ENCODE results near the gene IL11. TPM values are rescaled to one million over a fixed set of nuclear protein-coding genes. Genes with fewer than 3 reads are reported as not detected.

The IL11 gene
- polyA plus RNA-seq, 2 of the 4 experiments (the other 2 are of a cell fraction) = 52.4 to 100.0 TPM

DNA sequence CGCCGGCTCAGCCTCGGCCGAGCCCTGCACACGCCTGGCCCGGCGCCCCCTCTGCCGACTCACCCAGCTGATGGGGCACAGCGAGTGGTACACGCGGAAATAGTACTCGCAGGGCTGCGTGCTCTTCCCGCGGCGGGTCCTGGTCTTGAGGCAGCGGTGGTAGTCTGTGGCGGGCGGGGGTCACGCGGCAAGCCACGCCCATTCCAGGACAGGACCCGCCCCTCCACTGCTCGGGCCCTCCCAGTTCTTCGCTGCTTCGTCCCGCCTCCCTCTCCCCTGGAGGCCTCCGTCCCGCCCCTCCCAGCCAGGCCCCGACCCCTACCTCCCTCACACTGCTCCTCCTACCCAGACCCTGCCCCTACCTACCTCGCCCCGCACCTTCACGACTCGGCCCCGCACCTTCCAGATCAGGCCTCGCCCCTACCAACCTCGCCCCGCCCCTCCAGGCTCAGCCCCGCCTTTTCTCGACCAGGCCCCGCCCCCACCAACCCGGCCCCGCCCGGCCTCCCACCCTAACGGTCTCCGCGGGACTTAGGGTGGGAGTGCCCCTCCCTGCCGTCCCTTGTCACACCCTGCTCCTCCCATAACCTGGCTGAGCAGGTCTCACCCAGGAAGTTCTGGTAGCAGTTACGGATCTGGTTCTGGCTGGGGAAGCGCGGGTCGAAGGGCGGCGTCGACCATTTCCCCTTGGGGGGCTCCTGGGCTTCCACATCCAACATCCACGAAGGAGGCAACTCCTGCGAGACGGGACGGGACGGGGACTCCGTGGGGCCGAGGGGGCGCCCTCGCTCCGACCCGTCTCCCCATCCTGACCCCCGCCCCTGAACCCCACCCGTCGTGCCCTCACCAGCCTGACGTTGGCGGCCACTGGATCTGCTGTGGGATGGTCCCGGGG lies 16.2 kb downstream of the IL11 start (continued):
- TF ChIP-seq, protein P1, sequence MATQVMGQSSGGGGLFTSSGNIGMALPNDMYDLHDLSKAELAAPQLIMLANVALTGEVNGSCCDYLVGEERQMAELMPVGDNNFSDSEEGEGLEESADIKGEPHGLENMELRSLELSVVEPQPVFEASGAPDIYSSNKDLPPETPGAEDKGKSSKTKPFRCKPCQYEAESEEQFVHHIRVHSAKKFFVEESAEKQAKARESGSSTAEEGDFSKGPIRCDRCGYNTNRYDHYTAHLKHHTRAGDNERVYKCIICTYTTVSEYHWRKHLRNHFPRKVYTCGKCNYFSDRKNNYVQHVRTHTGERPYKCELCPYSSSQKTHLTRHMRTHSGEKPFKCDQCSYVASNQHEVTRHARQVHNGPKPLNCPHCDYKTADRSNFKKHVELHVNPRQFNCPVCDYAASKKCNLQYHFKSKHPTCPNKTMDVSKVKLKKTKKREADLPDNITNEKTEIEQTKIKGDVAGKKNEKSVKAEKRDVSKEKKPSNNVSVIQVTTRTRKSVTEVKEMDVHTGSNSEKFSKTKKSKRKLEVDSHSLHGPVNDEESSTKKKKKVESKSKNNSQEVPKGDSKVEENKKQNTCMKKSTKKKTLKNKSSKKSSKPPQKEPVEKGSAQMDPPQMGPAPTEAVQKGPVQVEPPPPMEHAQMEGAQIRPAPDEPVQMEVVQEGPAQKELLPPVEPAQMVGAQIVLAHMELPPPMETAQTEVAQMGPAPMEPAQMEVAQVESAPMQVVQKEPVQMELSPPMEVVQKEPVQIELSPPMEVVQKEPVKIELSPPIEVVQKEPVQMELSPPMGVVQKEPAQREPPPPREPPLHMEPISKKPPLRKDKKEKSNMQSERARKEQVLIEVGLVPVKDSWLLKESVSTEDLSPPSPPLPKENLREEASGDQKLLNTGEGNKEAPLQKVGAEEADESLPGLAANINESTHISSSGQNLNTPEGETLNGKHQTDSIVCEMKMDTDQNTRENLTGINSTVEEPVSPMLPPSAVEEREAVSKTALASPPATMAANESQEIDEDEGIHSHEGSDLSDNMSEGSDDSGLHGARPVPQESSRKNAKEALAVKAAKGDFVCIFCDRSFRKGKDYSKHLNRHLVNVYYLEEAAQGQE (IDR thresholded peaks at IDR 0.05) = no peak
- no peak for TF ChIP-seq CBX2 (IDR thresholded peaks at IDR 0.05; ENCODE audit: borderline replicate concordance, low read depth)
- TF ChIP-seq JUNB (IDR thresholded peaks at IDR 0.05) = no peak
- TF ChIP-seq ZC3H11A (IDR thresholded peaks at IDR 0.05) = no peak
- no peak for TF ChIP-seq SREBF2 (IDR thresholded peaks at IDR 0.05)
- TF ChIP-seq HOXB13 (CRISPR knock-in tag; IDR thresholded peaks at IDR 0.05; ENCODE audit: low read depth) = no peak
- no peak for TF ChIP-seq MYC (IDR thresholded peaks at IDR 0.05; ENCODE audit: borderline replicate concordance, low read length)
- peak; percentile 72; the same call in 1 of the 2 replicates for TF ChIP-seq RNF2 (IDR thresholded peaks at IDR 0.05; ENCODE audit: borderline replicate concordance, low read depth)
- TF ChIP-seq, protein P2, sequence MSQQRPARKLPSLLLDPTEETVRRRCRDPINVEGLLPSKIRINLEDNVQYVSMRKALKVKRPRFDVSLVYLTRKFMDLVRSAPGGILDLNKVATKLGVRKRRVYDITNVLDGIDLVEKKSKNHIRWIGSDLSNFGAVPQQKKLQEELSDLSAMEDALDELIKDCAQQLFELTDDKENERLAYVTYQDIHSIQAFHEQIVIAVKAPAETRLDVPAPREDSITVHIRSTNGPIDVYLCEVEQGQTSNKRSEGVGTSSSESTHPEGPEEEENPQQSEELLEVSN (IDR thresholded peaks at IDR 0.05; ENCODE audit: borderline replicate concordance, low read depth) = 0 out of 2 replicates have a peak, but pooled peaks have one; percentile 42
- no peak for TF ChIP-seq NPAS2 (CRISPR knock-in tag; IDR thresholded peaks at IDR 0.05; ENCODE audit: borderline replicate concordance)
- no peak for TF ChIP-seq BHLHE40 (IDR thresholded peaks at IDR 0.05; ENCODE audit: low read depth, low read length)
- TF ChIP-seq, protein P3, sequence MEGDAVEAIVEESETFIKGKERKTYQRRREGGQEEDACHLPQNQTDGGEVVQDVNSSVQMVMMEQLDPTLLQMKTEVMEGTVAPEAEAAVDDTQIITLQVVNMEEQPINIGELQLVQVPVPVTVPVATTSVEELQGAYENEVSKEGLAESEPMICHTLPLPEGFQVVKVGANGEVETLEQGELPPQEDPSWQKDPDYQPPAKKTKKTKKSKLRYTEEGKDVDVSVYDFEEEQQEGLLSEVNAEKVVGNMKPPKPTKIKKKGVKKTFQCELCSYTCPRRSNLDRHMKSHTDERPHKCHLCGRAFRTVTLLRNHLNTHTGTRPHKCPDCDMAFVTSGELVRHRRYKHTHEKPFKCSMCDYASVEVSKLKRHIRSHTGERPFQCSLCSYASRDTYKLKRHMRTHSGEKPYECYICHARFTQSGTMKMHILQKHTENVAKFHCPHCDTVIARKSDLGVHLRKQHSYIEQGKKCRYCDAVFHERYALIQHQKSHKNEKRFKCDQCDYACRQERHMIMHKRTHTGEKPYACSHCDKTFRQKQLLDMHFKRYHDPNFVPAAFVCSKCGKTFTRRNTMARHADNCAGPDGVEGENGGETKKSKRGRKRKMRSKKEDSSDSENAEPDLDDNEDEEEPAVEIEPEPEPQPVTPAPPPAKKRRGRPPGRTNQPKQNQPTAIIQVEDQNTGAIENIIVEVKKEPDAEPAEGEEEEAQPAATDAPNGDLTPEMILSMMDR (IDR thresholded peaks at IDR 0.05) = no peak
- TF ChIP-seq MAZ (IDR thresholded peaks at IDR 0.05; ENCODE audit: borderline replicate concordance, low read depth, low read length) = 0 out of 2 replicates have a peak, but pooled peaks have one; percentile 8
- no peak for TF ChIP-seq EHMT2 (IDR thresholded peaks at IDR 0.05; ENCODE audit: low read depth)
- TF ChIP-seq SMC3 (IDR thresholded peaks at IDR 0.05) = no peak
- TF ChIP-seq, protein P4, sequence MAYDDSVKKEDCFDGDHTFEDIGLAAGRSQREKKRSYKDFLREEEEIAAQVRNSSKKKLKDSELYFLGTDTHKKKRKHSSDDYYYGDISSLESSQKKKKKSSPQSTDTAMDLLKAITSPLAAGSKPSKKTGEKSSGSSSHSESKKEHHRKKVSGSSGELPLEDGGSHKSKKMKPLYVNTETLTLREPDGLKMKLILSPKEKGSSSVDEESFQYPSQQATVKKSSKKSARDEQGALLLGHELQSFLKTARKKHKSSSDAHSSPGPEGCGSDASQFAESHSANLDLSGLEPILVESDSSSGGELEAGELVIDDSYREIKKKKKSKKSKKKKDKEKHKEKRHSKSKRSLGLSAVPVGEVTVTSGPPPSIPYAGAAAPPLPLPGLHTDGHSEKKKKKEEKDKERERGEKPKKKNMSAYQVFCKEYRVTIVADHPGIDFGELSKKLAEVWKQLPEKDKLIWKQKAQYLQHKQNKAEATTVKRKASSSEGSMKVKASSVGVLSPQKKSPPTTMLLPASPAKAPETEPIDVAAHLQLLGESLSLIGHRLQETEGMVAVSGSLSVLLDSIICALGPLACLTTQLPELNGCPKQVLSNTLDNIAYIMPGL (CRISPR knock-in tag; IDR thresholded peaks at IDR 0.05; ENCODE audit: borderline replicate concordance) = no peak
- TF ChIP-seq CEBPB (IDR thresholded peaks at IDR 0.05) = no peak
- no peak for TF ChIP-seq CBX8 (IDR thresholded peaks at IDR 0.05)
- no peak for TF ChIP-seq MAFK (IDR thresholded peaks at IDR 0.05; ENCODE audit: partially characterized antibody)
- TF ChIP-seq HDAC2 (IDR thresholded peaks at IDR 0.05) = no peak
- TF ChIP-seq ESRRA (IDR thresholded peaks at IDR 0.05; ENCODE audit: borderline replicate concordance, low read length) = no peak
- TF ChIP-seq GATA3 (IDR thresholded peaks at IDR 0.05; ENCODE audit: borderline replicate concordance) = no peak
- TF ChIP-seq EHF (CRISPR knock-in tag; IDR thresholded peaks at IDR 0.05) = no peak
- TF ChIP-seq ZSCAN20 (CRISPR knock-in tag; IDR thresholded peaks at IDR 0.05) = no peak
